HepG2 (cell line): ENCODE data around the gene STRN3. TPM values are rescaled to one million over a fixed set of nuclear protein-coding genes. Genes with fewer than 3 reads are reported as not detected.
A peak's percentile ranks its signal among the peaks of the same experiment; 100 is the strongest.

Experiments used
- ATAC-seq: fragments of 200-7000 bp; cut with Tn5 transposase; 3 replicates; pipeline ENCODE4 v1.9.1; 2020; ENCODE audit warnings: mild to moderate bottlenecking, moderate library complexity
- BruUV-seq: library from RNA; stranded (reverse); fragments of 400-500 nt; replicated peaks from 2 replicates; lab custom pipeline; 2021; lab: Mats Ljungman, UMichigan
- CTCF ChIA-PET: fragments of 300-600 bp; formaldehyde crosslinking; extraction: SDS; loops from one replicate; lab custom pipeline; 2021; ENCODE audit warnings: low total read pairs, inconsistent platforms, low intra/inter-chr PET ratio; lab: Yijun Ruan, JAX
- POLR2A ChIA-PET: fragments of 350-600 bp; sonication (Branson Sonifier 250); formaldehyde crosslinking; loops from one replicate; lab custom pipeline; 2020; ENCODE audit warnings: antibody characterized with exemption, inconsistent platforms; lab: Yijun Ruan, JAX
- DNase-seq: peaks from one replicate; pipeline ENCODE4 v3.0.0-alpha.2; 2015; ENCODE audit warnings: low spot score
- FAIRE-seq: peaks from 3 replicates; lab custom pipeline; 2011; peaks lifted over from hg19 to GRCh38; lab: Jason Lieb, UNC
- H2AFZ ChIP-seq: one replicate; pipeline ENCODE4 v1.6.1; 2011; ENCODE audit warnings: low read length, inconsistent platforms
- H3K27ac ChIP-seq: fragments of 300-600 bp; 3 replicates; pipeline ENCODE4 v1.8.0; 2011; ENCODE audit warnings: mixed run types, mild to moderate bottlenecking, mixed read lengths, low read length, inconsistent platforms; ENCODE audit not compliant: insufficient read depth; ENCODE audit errors: extremely low read length
- H3K27me3 ChIP-seq, 2 experiments: fragments of 200-600 bp in 1 of 2; 2 replicates in 1 of 2; 3 replicates in 1 of 2; pipeline versions ENCODE4 v1.6.0 to v1.8.0; 2011; ENCODE audit warnings: low read length in 2 of 2, mild to moderate bottlenecking in 2 of 2, moderate library complexity in 2 of 2, inconsistent platforms in 1 of 2; ENCODE audit not compliant: insufficient read depth in 2 of 2, control insufficient read depth in 1 of 2
- H3K36me3 ChIP-seq, 2 experiments: fragments of 200-600 bp in 1 of 2; replicated peaks in 1 of 2; 2 replicates in 1 of 2; 3 replicates in 1 of 2; pipeline versions ENCODE4 v1.5.1 to v1.8.0; 2011; ENCODE audit warnings: low read length in 2 of 2, inconsistent platforms in 1 of 2; ENCODE audit not compliant: insufficient read depth in 2 of 2, control insufficient read depth in 1 of 2
- H3K4me1 ChIP-seq: 2 replicates; pipeline ENCODE4 v1.5.1; 2012; ENCODE audit warnings: low read length, inconsistent platforms; ENCODE audit not compliant: insufficient read depth
- H3K4me2 ChIP-seq: 2 replicates; pipeline ENCODE4 v1.6.0; 2011; ENCODE audit warnings: low read depth, low read length, inconsistent platforms
- H3K4me3 ChIP-seq, 3 experiments: fragments of 200-600 bp in 1 of 3; sonication (generic), shearing (Covaris generic) in 1 of 3; replicated peaks in 1 of 3; 2 replicates each; pipeline ENCODE4 v1.5.1; 2011 to 2016; ENCODE audit warnings: low read length in 3 of 3, inconsistent platforms in 2 of 3, low read depth in 2 of 3, mild to moderate bottlenecking in 2 of 3, control low read depth in 1 of 3, mixed read lengths in 1 of 3; ENCODE audit not compliant: insufficient read depth in 1 of 3
- H3K79me2 ChIP-seq: one replicate; pipeline ENCODE4 v1.6.1; 2011; ENCODE audit warnings: low read length, inconsistent platforms; ENCODE audit not compliant: insufficient read depth
- H3K9ac ChIP-seq: 2 replicates; pipeline ENCODE4 v1.6.0; 2011; ENCODE audit warnings: mild to moderate bottlenecking, low read depth, low read length, inconsistent platforms; ENCODE audit not compliant: insufficient read depth
- H3K9me3 ChIP-seq: 2 replicates; pipeline ENCODE4 v1.5.1; 2012; ENCODE audit warnings: mild to moderate bottlenecking, low read length
- H4K20me1 ChIP-seq: 2 replicates; pipeline ENCODE4 v1.6.0; 2011; ENCODE audit warnings: inconsistent platforms, mild to moderate bottlenecking, low read length, moderate library complexity; ENCODE audit not compliant: insufficient read depth
- ATF6 ChIP-seq: sonication (generic); formaldehyde crosslinking; conservative IDR thresholded peaks from 2 replicates; pipeline ENCODE4 v1.4.0; 2020; ENCODE audit warnings: missing genetic modification reagents
- RBM22 ChIP-seq: fragments of 200-400 bp; formaldehyde crosslinking; optimal IDR thresholded peaks from 2 replicates; pipeline ENCODE3; 2017; ENCODE audit warnings: mild to moderate bottlenecking, low read length, moderate library complexity
- RNF2 ChIP-seq: fragments of 450-650 bp; conservative IDR thresholded peaks from 2 replicates; pipeline ENCODE4 v1.6.1; 2016; ENCODE audit warnings: low read depth
- ZNF253 ChIP-seq: sonication (generic); formaldehyde crosslinking; IDR thresholded peaks from 2 replicates; pipeline ENCODE4 v1.8.0; 2022; ENCODE audit warnings: mild to moderate bottlenecking, missing genetic modification reagents, borderline replicate concordance
- WGBS: methylation state at CpG from one replicate; pipeline ENCODE4 v1.1.6; 2017; ENCODE audit warnings: low lambda C conversion rate; 5-methylcytosine and 5-hydroxymethylcytosine counted together
- in situ Hi-C: cut with HindIII; loops from 2 replicates; pipeline ENCODE4 v1.10.0; 2017; ENCODE audit warnings: low pct_unique_long_range_greater_than_20kb; ENCODE audit not compliant: extremely low pct_ligation_motif_present
- intact Hi-C: fragments of 100-400 bp; cut with micrococcal nuclease; formaldehyde crosslinking; loops from one replicate; pipeline ENCODE4 v1.10.0; 2022; ENCODE audit not compliant: unreplicated experiment
- polyA plus RNA-seq, 8 experiments: library from polyadenylated mRNA; depleted of rRNA in 3 of 8; stranded (reverse) in 7 of 8; unstranded in 1 of 8; fragments of >200 nt; fragmentation: Illumina TruSeq in 4 of 8; extraction: Trizol in 4 of 8; gene quantifications; 2 replicates each; pipeline versions ENCODE4 v1.2.1 to v1.2.3, GENCODE V29; 2011 to 2016; ENCODE audit warnings: low read depth in 4 of 8, missing spikeins in 1 of 8, mixed read lengths in 1 of 8; ENCODE audit not compliant: insufficient read depth in 1 of 8
- total RNA-seq, 5 experiments: library from RNA; depleted of rRNA; stranded (reverse); fragments of >200 nt; fragmentation: Illumina TruSeq; extraction: Trizol; gene quantifications; 2 replicates each; pipeline ENCODE4 v1.2.3, GENCODE V29; 2016; ENCODE audit warnings: low read depth in 1 of 5
- TF ChIP-seq, protein P1 (sequence below): sonication (generic); formaldehyde crosslinking; IDR thresholded peaks from 2 replicates; pipeline ENCODE4 v1.9.0; 2021; ENCODE audit warnings: missing genetic modification reagents, borderline replicate concordance

STRN3 gene
- total and polyA plus RNA-seq, 2 of the 13 experiments (the other 11 are each of a cell fraction or from before 2014, with no cell fraction given): 49.4 to 123 TPM

GRCh38 chr14:30957813-30958370 is 68.3 kb downstream of the STRN3 start (continued):
- TF ChIP-seq ATF6 (CRISPR knock-in tag): 0 out of 2 replicates have a peak, but pooled peaks have one; percentile 42
- peak; percentile 87 for TF ChIP-seq RBM22
- no peak for TF ChIP-seq ZNF253 (CRISPR knock-in tag)

DNA sequence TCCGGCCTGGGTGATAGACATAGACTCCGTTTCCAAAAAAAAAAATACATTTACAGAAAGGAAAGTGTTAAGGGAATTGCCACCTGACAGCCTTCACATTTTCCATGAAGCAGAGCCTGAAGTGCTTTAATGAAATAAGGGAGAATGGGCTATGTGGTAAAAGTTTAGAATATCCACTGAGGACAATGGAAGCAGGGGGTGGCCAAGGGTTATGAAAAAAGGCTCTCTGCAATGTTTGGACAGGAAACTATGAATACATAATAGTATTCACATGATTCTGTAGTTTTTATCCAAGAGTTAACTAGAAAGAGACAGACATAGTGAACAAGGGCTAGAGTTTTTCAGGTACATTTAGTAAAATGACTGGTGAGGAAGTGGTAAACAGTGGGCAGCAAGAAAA is 76.5 kb downstream of the STRN3 start:
- Histone ChIP-seq H3K27me3 (no peaks in the 10 kb centered on the region), H3K9me3 (no peaks in the 10 kb centered on the region), H3K79me2 (peaks cover 2% of the 10 kb centered on the region), H3K9ac (no peak overlapping the region), H3K27ac (no peak overlapping the region), H3K36me3 (peaks cover 54 to 91% of the 10 kb centered on the region in 2 experiments), H3K4me3 (no peak overlapping the region), H3K4me2 (no peak overlapping the region), H4K20me1 (no peaks in the 10 kb centered on the region), H3K4me1 (no peaks in the 10 kb centered on the region), H2AFZ (no peak overlapping the region)
- WGBS: 97% methylated on average over 2 of the region's 2 CpGs
- DNase-seq (no peak), ATAC-seq (no peak), FAIRE-seq (no peak)
- ChIA-PET POLR2A (no interaction called here), CTCF (no interaction called here)
- intact Hi-C loops (no loop called here), in situ Hi-C loops (no loop called here)
- TF ChIP-seq, protein P1, sequence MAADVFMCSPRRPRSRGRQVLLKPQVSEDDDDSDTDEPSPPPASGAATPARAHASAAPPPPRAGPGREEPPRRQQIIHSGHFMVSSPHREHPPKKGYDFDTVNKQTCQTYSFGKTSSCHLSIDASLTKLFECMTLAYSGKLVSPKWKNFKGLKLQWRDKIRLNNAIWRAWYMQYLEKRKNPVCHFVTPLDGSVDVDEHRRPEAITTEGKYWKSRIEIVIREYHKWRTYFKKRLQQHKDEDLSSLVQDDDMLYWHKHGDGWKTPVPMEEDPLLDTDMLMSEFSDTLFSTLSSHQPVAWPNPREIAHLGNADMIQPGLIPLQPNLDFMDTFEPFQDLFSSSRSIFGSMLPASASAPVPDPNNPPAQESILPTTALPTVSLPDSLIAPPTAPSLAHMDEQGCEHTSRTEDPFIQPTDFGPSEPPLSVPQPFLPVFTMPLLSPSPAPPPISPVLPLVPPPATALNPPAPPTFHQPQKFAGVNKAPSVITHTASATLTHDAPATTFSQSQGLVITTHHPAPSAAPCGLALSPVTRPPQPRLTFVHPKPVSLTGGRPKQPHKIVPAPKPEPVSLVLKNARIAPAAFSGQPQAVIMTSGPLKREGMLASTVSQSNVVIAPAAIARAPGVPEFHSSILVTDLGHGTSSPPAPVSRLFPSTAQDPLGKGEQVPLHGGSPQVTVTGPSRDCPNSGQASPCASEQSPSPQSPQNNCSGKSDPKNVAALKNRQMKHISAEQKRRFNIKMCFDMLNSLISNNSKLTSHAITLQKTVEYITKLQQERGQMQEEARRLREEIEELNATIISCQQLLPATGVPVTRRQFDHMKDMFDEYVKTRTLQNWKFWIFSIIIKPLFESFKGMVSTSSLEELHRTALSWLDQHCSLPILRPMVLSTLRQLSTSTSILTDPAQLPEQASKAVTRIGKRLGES (CRISPR knock-in tag): 0 out of 2 replicates have a peak, but pooled peaks have one; percentile 25
- TF ChIP-seq RNF2: no peak
- TF ChIP-seq RBM22: peak; percentile 46
- no TSS peak for BruUV-seq
